Hematopoietic multipotent progenitor cell treated with erythropoietin and hydrocortisone succinate and interleukin-3 and kit ligand, for 4 days (in vitro differentiated cells): ENCODE measurements around the gene DAPK1.
A peak's percentile ranks its signal among the peaks of the same experiment; 100 is the strongest.

Experiments used
- DNase-seq: peaks from one replicate; pipeline ENCODE4 v3.0.0-alpha.2; 2015

Gene DAPK1

DNA sequence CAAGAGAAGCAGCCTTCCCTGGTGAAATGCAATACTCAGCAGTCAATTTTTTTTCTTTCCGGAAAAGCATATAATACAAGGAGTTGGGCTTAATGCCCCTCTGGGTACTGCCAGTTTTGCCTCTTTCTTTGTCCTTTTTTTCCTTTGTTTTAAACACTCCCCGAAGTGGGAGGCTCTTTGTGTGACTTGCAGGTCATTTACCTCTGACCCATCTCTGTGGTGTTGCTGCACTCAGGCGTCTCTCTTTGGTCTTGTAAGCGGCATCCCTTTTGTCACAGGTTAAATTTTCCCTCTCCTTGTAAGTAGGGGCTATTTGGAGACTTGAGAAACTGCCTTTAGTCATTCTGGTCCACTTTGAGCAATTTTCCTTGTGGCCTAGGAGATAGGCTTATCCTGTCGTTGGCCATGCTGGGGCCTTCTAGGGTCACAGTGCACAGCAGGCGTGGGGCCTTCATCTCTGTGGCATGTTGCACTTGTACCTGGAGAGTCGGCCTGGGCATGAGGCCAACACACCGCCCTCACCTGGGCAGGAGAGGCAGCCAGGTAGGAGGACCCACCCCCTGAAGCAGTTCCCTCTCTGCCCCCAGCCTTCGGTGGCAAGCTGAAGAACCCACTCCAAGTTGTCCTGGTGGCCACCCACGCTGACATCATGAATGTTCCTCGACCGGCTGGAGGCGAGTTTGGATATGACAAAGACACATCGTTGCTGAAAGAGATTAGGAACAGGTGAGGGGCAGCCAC is 200.6 kb downstream of the DAPK1 start:
- DNase-seq: no peak

- DNase-seq: no peak
Measured at GRCh38 chr9:87699835-87700234, 202.2 kb downstream of the DAPK1 start.

GRCh38 chr9:87701491-87701890 is 203.8 kb downstream of the DAPK1 start:
- DNase-seq: no peak

GRCh38 chr9:87701931-87702421 is 204.3 kb downstream of the DAPK1 start:
- DNase-seq: no peak

GRCh38 chr9:87702921-87703320 is 205.3 kb downstream of the DAPK1 start:
- no peak for DNase-seq

- DNase-seq: no peak
Measured at GRCh38 chr9:87703636-87704276, 206.1 kb downstream of the DAPK1 start.

DNA sequence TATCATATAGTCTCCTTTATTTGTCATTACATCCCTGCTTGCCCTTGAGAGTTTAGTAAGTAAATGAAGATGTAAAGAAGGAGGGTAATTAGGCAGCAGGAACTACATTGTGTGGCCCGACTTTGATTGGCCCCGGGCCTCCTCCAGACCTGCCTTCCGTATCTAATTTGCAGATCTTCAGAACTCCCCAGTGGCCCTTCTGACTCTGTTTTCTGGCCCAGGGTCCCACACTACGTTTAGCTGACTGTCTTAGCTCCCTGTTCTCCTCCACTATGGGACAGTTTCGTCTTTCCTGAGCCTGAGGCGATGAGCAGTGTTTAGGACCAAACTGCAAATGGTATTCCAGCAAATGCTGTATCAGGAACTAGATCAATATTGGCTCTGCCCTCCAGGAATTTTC is 206.7 kb downstream of the DAPK1 start:
- no peak for DNase-seq

- DNase-seq: no peak
Measured at GRCh38 chr9:87706066-87706739, 208.5 kb downstream of the DAPK1 start.

DNA sequence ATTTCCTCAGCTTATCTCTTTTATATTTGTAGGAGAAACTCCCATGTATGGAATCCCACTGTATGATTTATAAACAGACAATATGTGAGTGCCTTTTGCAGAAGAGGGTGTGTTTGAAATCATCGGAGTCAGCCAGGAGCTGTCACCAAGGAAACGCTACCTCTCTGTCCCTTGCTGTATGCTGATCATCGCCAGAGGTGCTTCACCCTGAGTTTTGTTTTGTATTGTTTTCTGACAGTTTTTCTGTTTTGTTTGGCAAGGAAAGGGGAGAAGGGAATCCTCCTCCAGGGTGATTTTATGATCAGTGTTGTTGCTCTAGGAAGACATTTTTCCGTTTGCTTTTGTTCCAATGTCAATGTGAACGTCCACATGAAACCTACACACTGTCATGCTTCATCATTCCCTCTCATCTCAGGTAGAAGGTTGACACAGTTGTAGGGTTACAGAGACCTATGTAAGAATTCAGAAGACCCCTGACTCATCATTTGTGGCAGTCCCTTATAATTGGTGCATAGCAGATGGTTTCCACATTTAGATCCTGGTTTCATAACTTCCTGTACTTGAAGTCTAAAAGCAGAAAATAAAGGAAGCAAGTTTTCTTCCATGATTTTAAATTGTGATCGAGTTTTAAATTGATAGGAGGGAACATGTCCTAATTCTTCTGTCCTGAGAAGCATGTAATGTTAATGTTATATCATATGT is 210.3 kb downstream of the DAPK1 start:
- DNase-seq: no peak

- no peak for DNase-seq
Measured at GRCh38 chr9:87708546-87708945, 210.9 kb downstream of the DAPK1 start.

DNA sequence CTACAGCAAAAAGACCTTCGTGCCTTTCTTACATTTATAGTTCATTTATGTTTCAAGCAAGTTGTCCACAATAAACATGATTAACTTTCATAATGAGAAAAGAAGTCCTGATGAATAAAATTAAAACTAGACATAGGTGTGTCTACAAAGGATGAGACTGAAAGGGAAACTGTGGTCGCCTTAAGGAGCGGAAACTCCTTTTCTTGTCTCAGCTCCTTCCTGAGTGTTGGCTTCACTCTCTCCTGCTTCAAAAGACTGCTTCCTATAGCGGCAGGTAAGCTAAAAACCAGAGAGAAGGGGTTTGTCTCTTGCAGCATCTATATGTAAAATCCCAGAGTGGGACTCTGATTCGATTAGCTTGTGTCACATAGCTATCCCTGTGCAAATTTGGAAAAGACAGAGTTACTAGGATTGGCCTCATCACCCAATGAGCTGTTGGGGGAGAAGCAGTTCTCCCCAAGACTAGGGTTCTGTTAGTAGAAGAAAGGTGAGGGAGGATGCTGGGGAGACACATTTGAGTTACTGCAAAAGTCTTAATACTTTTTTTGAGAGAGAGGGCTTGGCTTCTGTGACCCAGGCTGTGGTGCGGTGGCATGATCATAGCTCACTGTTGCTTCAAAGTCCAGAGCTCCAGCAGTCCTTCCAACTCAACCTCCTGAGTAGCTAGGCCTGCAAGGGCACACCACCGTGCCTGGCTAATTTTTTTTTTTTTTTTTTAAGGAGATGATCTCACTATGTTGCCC is 211.5 kb downstream of the DAPK1 start:
- DNase-seq: no peak

DNA sequence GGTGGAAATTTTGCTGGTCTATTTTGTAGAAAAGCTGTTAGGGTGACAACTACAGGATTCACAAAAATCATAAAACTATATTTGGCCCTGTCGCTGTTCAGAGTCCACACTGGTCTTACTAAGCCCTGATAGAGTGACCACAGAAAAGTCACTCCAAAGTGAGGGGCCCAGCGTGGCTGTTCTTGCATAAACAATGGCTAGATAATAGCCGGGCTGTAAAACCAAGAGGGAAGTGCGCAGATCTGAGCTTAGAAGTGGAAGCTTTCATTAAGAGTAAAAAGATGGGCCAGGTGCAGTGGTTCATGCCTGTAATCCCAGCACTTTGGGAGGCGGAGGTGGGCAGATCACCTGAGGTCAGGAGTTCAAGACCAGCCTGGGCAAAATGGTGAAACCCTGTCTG is 212.8 kb downstream of the DAPK1 start:
- peak; percentile 14 for DNase-seq

- DNase-seq: peak; percentile 39
Measured at GRCh38 chr9:87711857-87712800, 214.5 kb downstream of the DAPK1 start.

DNA sequence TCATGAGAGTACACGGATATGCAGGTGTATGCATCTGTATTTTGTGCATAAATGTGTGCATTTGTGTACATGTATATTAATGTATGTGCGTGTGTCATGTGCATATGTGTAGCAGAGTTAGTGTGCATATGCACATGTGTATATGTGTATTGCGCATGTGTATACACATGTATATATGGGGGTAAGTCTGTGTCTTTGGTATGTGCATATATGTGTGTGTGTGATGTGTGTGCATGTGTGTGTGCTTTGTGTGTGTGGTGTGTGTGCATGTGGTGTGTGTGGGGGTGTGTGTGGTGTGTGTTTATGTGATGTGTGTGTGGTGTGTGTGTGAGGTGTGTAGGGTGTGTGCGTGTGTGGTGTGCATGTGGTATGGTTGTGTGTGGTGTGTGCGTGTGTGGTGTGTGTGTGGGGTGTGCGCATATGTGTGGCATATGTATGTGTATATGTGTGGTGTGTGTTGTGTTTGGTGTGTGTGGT is 215.2 kb downstream of the DAPK1 start:
- no peak for DNase-seq

DNA sequence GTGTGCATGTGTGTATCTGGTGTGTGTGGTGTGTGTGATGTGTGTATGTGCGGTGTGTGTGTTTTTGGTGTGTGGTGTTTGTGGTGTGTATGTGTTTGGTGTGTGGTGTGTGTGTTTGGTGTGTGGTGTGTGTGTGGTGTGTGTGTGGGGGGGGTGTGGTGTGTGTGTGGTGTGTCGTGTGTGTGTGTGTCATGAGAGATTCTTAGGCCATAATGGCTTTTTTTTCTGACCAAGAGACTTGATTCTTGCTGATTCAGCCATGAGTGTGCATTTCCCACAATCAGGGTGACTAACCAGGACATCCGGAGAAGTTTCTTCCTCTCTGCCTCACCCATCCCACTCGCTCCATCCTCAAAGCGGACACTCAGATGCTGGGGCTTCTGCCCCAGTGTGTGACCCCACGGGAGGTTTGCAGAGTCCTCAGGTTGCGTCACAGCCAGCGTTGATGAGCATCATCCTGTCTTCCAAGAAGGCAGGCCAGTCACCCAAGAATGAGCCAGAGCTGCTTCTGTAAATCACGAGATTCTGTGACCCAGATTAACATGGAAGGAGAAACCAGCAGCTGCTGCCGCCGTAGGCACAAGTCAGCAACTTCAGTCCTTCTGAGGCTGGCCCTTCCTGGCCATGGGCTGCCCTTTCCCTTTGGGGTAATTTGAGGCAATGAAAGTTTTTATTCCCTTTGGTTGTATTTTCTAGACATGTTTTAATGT is 215.8 kb downstream of the DAPK1 start:
- DNase-seq: peak; percentile 74

DNA sequence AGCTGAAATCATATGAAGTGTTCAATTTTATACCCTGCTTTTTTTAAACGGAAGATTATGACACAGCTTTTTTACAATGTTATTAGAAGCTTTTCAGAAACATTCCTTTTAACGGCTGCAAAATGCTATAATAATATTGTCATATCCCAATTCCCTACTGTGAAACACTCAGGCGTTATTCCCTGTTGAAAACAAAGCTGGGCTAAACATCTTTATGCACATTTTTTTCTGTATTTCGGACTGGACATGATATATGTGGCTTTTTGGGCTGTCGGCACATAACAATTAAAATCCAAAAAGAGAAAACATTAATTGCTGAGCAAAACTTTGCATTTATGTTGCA is 216.3 kb downstream of the DAPK1 start:
- no peak for DNase-seq

DNA sequence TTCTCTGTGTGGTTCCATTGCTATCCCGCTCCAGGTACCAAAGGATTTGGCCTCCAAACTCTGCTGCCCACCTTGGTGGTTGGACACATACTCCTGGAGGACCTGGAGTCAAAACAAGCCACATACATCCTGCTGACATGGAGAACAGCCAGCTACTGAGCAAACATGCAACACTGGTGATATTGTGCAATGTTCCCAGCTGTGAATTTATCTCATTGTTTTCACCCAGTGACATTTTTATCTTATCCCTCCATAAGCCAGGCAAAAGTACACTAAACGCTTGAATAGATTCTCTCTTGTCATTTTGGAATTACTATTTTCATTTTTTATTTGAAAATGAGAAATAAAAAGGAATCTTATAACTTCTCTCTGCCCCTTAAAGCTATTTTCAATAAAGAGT is 217.2 kb downstream of the DAPK1 start:
- peak; percentile 89 for DNase-seq

DNA sequence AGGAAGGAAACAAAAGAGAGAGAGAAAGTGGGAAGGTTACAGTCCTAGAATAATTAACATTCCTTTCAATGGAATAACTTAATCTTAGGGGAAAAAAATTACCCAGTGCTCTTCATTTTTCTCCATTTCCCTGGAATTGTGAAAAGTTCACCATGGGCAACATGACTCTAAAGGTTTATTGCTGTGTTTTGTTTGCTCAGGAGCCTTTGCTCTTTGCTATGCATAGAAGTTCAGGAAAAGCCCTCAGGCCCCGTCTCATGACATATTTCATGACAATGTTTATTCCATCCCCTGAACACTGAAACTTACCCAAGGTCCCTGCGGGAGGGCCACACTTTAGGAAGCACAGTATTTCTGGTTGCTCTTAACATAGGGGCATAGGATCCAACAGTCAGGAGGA is 218.5 kb downstream of the DAPK1 start:
- no peak for DNase-seq

- DNase-seq: no peak
Measured at GRCh38 chr9:87717456-87717855, 219.8 kb downstream of the DAPK1 start.

DNA sequence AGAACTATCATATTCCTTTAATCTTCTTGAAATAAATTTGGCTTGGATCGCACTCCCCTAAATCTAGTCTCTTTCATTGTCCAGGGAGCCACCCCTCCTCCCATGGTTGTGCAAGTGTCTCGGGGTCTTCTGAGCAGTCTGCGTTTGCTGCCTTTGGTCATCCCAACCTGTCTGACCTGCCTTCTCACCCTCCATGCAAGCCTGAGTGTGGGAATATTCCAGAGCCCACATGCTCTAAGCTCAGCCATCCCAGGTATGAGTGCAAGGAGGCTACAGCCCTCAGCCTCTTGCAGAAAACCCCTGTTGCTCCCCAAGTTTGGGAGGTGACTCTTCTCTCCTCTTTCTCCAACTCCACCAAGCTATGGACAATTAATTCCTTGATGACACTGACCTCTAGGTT is 220.6 kb downstream of the DAPK1 start:
- no peak for DNase-seq
